ENCODE results near the gene CADPS2.

- TF ChIP-seq CTCF (IDR thresholded peaks at IDR 0.05), result no peak
- TF ChIP-seq POLR2A (IDR thresholded peaks at IDR 0.05), result no peak
- TF ChIP-seq POLR2AphosphoS5 (IDR thresholded peaks at IDR 0.05), result no peak
These were observed 289.0 kb downstream of the CADPS2 start for GRCh38 chr7:122597277-122597676.
